GM18858 (cell line): ENCODE results near the gene ENO4.

Source experiments
- ATAC-seq: cut with Tn5 transposase; IDR thresholded peaks from one replicate; pipeline ENCODE4 v1.9.1; 2021; ENCODE audit not compliant: unreplicated experiment

ENO4 gene

DNA sequence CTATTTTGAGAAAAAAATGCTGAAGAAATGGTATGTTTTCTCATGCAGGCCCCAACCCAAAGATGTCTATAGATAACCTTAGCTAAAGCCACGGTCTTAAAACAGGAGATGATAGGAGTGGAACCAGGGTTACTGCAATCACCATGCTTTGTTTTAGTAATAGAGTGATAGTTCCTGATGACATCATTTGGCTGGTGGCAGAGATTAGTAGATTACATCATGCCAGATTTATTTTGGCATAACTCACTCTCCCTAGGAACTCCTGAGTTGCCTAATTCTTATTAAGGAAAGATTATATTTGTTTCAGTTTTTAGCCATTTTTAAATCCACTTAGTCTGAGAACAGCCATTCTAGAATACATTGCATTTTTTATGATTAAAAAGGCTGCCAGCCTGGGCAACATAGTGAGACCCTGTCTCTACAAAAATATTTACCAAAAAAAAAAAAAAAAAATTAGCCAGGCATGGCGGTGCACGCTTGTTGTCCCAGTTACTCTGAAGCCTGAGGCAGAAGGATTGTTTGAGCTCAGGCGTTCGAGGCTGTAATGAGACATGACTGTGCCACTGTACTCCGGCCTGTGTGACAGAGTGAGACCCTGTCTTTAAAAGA, 17.8 kb downstream of the ENO4 start:
- ATAC-seq = no peak

DNA sequence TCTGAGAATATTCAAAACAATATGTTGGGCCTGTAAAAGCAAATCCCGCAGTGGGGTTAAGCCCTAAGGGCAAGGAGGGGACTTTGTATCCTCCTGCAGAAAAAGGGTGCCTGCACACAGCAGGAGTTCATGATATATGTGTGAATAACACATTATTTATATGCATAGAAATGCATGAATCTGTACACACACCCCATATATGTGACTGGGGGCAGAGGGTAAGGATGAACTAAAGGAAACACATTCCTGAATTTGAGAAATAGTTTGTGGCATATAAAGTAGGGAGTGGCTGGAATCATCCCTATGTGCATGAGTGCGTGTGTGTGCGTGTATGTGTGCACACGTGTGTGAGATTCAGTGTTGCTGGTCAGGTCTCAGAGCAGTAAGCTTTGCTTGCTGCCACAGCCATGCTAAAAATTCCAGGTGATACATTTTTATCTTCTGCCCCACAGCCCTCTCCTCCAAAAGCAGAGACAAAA, 18.9 kb downstream of the ENO4 start:
- no peak for ATAC-seq

DNA sequence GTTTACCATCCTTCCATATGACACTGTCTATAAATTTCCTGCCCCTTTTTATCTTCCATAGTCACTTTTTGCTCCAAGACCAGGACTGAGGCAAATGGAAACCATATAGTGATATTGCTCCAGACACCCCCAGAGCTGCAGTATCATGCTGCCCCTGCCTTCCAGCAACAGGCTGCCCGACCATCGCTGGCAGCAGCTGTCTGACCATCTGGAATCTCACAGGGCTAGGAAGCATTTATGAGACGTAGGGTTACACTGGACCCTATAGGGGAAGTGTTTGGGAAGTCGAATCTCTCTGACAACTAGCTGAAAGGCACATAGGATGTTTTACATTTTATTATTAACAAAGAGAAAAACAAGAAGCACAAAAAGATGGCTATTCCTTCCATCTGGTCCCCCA, 19.4 kb downstream of the ENO4 start:
- no peak for ATAC-seq

DNA sequence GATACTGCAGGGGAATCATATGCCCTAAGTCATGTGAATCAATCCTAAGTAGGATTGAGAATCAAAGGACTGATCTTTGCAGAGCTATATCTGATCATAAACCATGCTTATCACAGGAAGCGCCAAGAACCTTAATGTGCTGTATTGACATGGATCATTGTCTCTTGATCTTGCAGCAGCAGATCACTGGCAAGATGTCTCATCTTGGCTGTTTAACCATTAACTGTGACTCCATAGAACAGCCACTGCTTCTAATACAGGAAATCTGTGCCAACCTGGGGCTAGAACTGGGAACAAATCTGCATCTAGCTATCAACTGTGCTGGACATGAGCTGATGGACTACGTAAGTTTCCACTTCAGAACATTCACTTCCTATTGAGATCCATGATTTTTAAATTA, 21.6 kb downstream of the ENO4 start:
- ATAC-seq = no peak

DNA sequence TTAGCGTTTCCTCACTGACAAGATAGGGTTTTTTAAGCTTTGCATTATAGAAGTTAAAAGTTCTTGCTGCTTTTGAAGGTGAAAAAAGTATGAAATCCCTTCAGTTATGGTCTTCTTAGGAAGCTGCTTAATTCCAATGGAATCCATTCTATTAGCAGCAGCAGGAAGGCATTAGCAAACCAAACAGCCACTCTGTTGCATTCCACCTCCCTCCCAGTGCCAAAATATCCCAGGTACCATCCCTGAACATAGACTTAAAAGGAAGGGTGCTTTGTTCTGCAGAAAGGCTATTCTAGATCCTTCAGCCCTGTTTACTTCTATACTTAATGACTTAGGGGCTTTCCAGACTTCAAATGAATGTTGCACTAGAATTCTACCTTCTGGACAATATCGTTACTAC, 23.8 kb downstream of the ENO4 start:
- no peak for ATAC-seq

DNA sequence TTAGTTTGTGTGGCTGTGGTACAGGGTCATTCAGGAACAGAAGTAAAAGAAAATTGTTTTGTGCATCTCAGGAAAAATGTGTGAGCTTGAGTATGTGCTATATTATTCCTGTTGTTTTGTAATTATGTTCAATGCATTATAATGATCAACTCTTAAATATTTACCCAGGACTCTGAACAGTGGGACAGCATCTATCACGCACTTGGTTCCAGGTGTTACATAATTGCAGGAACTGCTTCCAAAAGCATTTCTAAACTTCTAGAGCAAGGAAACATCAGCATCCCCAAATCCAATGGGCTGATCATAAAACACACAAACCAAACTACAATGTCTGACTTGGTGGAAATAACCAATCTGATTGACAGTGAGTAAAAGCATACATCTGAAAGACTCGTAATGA, 26.6 kb downstream of the ENO4 start:
- ATAC-seq = no peak

DNA sequence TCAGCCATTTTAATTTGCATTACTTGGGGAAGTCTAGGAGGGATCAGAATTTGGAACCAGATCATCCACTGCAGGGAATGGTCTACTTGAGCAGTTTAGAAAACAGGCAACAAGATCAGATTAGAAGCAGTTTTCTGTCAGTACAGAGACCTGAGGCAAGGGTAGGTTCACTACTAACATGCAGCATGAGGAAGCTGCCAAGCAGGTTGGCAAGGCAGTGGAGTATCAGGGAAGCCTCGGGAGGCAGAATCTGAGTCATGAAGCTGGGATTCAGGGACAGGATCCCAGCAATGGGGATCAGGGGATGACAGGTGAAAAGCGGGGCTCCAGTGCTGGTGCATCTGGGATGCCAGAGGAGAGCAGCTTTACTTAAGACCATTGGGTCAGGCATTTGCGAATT, 28.1 kb downstream of the ENO4 start:
- no peak for ATAC-seq

DNA sequence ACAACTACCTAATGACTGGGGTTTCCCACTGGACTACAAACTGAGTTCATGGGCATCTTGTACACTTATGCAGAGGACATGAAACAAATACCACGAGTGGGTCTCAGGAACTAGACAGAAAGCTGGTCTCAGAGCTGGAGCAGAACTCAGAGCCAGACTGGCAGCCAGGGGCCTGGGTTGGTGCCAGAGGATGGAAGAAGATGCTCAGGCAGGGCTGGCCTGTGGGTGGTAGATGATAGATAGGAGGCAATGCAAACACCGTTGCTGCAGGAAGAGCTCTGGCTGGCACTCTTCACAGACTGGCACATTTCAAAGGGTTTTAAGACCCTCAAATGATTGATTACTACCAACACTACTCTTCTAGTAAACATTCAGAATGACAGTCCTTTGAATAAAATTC, 28.8 kb downstream of the ENO4 start:
- ATAC-seq = no peak

DNA sequence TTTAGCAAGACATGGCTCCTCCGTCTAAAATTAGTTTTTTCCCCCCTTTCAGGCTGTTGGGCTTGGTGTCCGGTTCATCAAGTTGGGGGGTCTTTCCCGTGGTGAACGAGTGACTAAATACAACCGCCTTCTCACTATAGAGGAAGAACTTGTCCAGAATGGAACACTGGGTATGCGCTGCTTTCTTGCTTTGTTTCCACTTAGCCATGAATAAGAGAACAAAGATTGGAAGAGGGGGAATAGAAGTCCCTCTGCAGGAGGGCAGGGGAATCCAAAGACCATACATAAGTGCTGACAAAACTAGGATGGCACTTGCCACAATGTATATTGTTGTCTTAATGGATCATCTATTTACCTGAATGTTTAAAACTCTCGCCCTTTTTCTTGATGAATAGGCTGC, 30.5 kb downstream of the ENO4 start:
- no peak for ATAC-seq

DNA sequence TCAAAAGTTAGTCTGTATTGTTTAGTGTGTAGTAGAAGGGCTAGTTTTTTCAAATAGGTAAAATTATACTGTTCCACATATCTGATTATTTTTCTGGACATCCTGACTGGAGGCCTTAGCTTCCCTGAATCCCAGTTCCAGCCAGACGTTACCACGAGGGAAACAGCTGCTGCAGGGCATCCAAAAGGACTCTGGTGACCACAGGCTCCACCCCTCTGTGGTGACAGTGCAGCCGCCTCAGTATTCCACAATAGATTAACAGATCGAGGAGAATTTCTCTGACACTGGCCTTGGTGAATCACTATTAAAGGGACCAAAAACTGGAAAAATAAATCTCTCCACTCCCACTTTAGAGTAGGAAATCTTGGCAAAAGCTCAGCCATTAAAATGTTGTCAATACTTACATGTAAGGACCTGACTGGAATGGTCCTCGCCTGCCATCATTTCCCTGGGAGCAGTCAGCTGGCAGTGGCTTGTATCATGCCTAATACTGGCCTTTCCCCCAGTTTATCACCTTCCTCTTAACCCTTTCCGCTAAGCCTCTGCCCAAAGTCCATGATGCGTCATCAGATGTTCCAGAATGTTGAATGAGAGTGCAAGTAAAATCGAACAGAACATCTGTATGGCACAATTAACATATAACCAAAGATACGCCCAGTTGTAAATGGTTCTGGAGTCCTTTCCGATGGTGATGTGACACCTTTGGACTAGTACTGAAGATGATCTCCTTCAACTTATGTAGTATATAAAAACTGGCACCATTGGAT, 31.6 kb downstream of the ENO4 start:
- no peak for ATAC-seq

DNA sequence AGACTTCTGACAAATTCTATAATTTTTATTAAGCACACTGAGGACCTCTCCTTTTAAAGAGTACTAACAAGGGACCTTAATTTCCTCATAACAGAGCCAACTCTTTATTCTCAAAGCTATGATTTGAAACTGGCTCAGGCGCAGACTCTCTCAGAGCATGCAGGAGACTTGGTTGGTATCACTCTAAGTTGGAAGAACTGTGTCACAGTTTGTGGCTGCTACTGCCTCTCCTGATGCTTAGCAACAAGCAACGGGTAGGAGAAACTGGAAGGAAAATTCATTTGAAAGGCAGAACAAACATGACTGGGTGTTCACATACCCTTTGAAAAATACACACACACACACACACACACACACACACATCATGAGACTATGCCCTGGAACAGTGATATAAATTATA, 33.3 kb downstream of the ENO4 start:
- ATAC-seq = no peak

DNA sequence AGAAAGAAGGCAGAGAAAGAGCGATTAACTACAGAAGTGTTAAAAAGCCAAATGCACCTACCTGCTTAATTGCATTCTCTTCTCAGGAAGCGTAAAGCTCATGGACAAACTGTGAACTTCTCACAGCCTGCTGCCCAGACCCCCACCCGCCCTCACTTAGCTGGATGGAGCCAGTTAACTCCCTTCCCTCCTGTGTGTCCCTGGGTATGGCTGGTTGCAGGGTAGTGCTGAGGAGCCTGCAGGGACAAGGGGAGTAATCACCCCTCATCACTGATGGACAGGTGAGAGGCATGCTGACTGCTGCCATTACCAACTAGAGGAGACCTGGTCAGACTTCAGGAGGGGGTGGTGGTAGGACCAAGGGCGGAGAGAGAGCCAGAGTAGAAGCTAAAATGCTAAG, 37.5 kb downstream of the ENO4 start:
- ATAC-seq = no peak

DNA sequence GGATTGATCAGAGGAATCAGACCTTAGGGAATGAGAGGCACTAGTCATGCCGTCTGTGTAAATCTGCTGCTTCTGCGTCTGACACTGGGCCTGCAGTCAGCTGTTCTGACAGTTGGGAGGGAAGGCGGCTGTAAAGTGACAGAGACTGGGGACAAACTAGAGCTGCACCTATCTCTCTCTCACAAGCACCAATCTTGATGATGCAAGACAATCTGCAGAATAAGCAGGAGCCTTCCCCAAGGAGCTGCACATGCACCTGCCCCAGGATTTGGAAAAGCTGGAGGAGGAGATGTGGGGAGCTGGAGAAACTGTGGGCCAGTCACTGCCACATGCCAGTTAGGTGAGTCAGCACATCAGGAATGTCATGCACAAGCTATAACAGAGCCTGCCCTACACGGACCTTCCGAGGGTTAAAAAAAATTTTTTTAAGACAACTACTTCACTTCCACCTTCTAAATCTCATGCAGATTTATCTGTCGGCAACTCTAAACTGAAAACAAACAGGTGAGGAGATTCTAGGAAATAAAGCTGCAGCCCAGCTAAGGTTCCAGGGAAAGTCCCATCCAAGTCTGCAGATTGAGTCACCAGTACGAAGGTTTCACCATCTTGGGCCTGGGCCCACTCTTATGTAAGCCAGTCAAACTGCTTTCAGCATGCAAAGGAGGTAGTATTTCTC, 39.2 kb downstream of the ENO4 start:
- no peak for ATAC-seq

DNA sequence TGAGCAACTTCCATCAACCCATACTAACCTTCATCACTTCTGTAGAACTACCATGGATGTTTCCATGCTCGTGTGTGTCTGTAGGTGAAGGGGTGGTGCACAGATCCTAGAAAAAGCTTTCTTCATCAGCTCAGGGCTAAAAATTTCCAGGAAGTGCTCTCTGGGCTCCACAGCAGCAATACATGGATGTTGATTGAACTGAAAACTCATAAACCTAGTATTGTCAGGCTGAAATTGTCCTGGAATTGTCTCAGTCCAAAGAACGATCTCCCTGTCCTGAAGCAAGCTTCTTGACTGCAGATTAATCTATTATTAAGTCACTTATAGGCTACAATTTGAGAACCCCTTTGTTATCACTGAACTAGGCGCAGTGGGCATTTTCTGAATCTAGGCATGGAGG, 39.8 kb downstream of the ENO4 start:
- ATAC-seq = no peak

DNA sequence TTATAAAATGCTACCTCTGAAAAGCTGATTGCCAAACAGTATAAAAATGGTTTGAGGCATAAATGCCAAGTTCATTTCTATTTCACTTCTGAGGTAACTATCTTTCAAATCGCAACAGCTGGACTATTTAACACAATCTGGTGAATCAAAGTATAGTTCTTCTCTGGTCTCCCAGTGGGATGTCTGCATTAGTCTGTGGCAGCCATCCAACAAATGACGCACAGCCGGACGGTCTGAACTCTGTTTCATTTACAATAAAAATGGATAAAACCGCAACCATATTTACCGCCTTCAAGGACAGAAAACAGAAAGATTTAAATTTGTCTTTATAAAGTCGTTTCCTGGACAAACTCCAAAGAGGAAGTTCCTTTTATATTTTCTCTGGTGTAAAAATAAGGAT, 41.9 kb downstream of the ENO4 start:
- ATAC-seq = no peak

DNA sequence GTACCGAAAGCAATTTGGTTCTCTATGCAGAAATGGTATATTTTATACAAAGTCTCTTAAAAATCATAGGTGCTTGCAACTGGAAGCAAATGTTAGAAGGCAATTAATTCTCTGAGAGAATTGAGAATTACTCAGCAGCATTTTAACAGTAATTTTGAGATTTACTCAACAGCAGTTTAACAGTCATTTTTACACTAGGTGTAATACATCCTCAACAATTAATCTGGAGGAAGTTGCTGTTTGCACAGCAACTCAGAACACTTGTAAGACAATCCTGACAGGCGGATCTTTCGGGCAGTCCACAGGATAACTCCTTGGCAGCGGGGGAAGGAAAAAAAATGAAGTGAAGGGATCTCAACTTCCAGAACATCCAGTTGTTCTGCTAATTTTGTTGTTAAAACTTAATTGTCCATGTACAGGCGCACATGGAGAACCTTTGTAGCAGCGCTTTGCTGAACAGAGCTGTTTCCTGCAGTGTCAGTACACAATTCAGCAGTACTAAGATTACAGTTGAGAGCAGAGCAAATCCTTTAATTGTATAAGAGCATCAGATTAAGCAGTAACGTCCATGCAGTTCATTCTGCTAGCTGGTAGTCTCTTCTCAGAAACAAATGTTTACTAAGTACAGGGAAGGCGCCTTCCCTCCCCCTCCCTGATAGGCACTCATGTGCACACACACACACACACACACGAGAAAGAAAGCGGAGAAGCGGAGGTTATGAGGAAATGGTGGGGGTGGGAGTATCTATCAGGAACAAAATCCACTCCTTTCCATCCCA, 43.8 kb downstream of the ENO4 start:
- no peak for ATAC-seq

DNA sequence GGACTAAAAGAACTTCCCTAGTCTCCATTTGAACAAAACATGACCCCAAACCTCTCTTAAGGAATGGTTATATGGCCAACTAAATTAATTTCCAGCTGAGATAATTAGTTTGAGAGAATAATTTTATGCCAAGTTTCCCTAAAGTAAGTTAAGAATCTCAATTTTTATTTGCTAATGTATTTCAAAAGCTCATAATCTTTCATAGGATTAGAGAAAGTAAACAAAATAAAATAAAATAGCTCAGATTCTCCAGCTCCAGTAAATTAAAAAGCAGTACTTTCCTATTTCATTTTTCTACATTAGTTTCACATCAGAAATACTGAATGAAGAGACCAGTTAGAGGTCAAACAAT, 44.4 kb downstream of the ENO4 start:
- ATAC-seq = no peak

DNA sequence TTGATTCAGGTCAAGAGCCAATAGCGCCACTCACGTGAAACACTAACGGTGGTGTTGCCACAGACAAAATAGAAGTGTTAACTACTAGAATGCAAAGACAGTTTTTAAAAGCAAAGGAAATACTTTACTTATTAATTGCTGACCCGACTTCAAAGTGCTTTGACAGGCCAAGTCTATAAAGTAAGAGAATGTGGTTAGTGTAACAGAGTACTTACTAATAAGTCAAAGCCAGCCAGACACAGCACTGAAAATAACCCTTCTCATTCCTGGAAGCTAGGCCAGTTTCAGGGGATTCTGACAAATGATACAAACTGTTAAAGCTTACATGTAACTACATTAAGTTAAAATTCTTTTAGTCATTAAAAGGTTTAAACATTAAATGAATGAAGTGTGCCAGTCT, 50.3 kb downstream of the ENO4 start:
- ATAC-seq = no peak

DNA sequence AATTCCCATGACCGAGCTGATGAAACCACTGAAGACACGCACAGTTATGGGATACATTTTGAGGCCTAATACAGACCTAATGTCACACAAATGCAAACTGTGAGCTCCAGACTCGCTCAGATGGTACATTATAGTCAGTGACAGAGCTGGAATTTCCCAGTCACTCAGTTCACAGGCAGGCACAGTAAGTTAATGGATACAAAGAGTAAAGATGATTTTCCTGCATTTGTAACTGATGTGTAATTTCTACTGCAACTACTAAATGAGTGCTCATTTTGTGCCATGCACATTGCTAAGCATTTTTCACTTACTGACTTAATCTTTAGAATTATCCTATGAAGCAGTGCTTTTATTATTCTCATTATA, 56.5 kb downstream of the ENO4 start:
- ATAC-seq = no peak

DNA sequence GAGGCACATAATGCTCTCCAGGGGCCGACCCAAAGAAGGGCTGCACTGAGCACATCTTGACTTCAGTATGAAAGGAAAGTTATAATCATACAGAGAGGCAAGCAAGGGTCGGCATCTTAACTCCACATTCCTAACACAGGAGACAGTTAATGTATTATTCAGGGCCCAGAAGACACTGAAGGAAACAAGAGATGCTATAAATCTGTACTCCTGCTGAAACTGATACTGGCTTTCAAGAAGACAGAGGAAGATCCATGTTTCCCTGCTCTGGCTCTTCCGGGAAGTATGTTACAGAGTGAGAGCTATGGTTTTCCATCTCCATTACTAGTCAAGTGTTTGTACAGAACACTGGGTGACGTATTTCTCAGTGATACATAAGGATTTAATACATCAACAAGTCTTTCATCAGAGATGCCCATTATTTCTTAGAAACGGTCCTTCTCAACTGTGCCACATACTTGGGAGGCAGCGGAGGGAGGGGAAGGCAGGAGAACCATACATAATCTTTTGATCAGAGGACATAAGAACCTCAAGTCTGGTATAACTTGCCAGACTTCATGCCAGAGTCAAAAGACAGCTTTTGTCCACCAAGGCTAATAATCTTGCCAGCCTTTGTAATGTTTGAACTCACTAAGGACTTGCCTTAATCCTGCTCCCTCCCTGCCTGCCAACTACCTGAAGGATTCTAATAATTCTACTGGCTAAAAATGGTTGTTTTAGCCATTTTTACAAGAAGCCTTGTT, 58.1 kb downstream of the ENO4 start:
- ATAC-seq = no peak

DNA sequence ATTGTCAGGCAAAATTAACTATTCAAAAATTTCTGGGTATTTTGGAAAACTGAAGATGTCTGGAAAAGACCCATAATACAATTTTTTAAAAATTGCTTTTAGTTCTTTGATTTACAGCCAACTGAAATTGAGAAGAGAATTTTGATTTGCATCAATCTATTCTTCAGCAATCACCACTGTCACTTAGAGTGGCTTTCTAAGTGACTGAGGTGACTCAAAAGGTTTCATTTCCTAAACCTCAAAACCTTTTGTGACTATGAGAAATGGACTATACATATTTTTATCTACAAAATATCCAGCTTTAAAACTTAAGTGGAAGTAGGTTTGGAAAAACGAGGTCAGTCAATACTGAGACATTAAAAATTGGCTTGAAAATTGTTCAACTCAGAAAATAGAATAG, 60.0 kb downstream of the ENO4 start:
- no peak for ATAC-seq
